NB4 (cell line): Measurements from ENCODE around the gene RABGAP1.

Source experiments
- CTCF ChIP-seq: IDR thresholded peaks from one replicate; pipeline ENCODE4 v1.5.1; 2012; ENCODE audit warnings: low read depth, low read length
- POLR2A ChIP-seq: IDR thresholded peaks from 2 replicates; pipeline ENCODE4 v1.6.1; 2011; ENCODE audit warnings: mild to moderate bottlenecking; ENCODE audit not compliant: insufficient read length; ENCODE audit errors: extremely low read depth

- no peak for TF ChIP-seq CTCF
- TF ChIP-seq POLR2A: no peak
These were observed 47.3 kb downstream of the RABGAP1 start for GRCh38 chr9:122988141-122988540.
